Thyroid gland (tissue), 4 donors: ENCODE measurements around the gene EVC. TPM values are rescaled to one million over a fixed set of nuclear protein-coding genes. Genes with fewer than 3 reads are reported as not detected.

Source experiments
- DNase-seq, 2 donors: peaks; one replicate each; pipeline ENCODE4 v3.0.0-alpha.2; 2019
- H3K27ac ChIP-seq, 3 donors: fragments of 200-600 bp; sonication (generic); 1 replicate in 2 of 3; 2 replicates in 1 of 3; pipeline ENCODE4 v1.5.1; 2016 to 2019; ENCODE audit warnings: mild to moderate bottlenecking in 1 of 3, moderate library complexity in 1 of 3
- H3K27me3 ChIP-seq: fragments of 200-600 bp; sonication (generic); one replicate; pipeline ENCODE4 v1.5.1; 2019
- H3K36me3 ChIP-seq, 2 donors: fragments of 200-600 bp; sonication (generic); one replicate each; pipeline ENCODE4 v1.5.1; 2016 to 2019
- H3K4me1 ChIP-seq, 2 donors: fragments of 200-600 bp; sonication (generic); one replicate each; pipeline ENCODE4 v1.5.1; 2017 to 2019
- H3K4me3 ChIP-seq, 3 donors: fragments of 200-600 bp; sonication (generic); replicated peaks in 1 of 3; 1 replicate in 2 of 3; 2 replicates in 1 of 3; pipeline ENCODE4 v1.5.1; 2016; ENCODE audit warnings: mild to moderate bottlenecking in 1 of 3
- H3K9me3 ChIP-seq: fragments of 200-600 bp; sonication (generic); one replicate; pipeline ENCODE4 v1.5.1; 2017
- CTCF ChIP-seq, 6 experiments: fragments of 200-600 bp in 3 of 6; fragments of 450-650 bp in 3 of 6; sonication (generic) in 3 of 6; IDR thresholded peaks; one replicate each; pipeline ENCODE4 v1.5.1; 2016 to 2019; ENCODE audit warnings: antibody characterized with exemption in 6 of 6, mild to moderate bottlenecking in 2 of 6, inconsistent platforms in 1 of 6, moderate library complexity in 1 of 6
- POLR2A ChIP-seq, 2 donors: fragments of 450-650 bp; IDR thresholded peaks; one replicate each; pipeline ENCODE4 v1.6.1; 2017; ENCODE audit warnings: antibody characterized with exemption in 2 of 2, mild to moderate bottlenecking in 2 of 2, moderate library complexity in 1 of 2
- WGBS, 2 donors: methylation state at CpG; one replicate each; pipeline ENCODE4 v1.1.5; 2017; 5-methylcytosine and 5-hydroxymethylcytosine counted together
- intact Hi-C: fragments of 100-400 bp; cut with DNase I; formaldehyde crosslinking; loops from one replicate; pipeline ENCODE4 v1.15.1; 2023
- total RNA-seq, 4 donors: library from RNA; depleted of rRNA; stranded (reverse); fragments of >200 nt; gene quantifications; one replicate each; pipeline ENCODE4 v1.2.3, GENCODE V29; 2016

The EVC gene
- total RNA-seq, 4 donors from 2014 or later: 21.4 to 43.6 (median 38.6) TPM

DNA sequence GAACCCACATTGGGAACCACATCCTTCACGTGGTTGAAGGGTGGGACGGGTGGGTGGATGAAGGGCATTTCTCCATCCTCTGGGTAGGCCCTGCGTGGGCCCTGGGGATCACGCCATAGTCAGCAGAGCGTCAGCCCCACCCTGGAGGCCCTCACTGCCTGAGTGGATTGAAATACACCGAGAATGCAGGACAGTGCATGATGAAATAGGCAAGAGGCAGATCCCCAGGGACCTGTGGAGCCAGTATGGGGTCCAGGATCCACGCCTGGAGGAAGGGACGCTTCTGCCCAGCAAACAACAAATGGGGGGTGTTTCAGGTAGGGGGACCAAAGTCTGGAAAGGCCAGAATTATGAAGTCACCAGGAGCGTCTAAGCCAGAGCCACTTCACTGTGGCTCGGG, 19.4 kb downstream of the EVC start:
- 91% methylated on average over 10 of the region's 10 CpGs for WGBS, 2 donors
- Histone ChIP-seq H3K9me3 (no peaks in the 10 kb centered on the region), H3K27ac (no peak overlapping the region), H3K4me3 (no peak overlapping the region), H3K36me3 (peaks cover 4 to 8% of the 10 kb centered on the region in 2 donors), H3K4me1 (no peaks in the 10 kb centered on the region), H3K27me3 (no peaks in the 10 kb centered on the region)
- intact Hi-C loops: no loop called here
- DNase-seq: no peak
- no peak for TF ChIP-seq POLR2A (IDR thresholded peaks at IDR 0.05)
- TF ChIP-seq CTCF (IDR thresholded peaks at IDR 0.05): no peak

DNA sequence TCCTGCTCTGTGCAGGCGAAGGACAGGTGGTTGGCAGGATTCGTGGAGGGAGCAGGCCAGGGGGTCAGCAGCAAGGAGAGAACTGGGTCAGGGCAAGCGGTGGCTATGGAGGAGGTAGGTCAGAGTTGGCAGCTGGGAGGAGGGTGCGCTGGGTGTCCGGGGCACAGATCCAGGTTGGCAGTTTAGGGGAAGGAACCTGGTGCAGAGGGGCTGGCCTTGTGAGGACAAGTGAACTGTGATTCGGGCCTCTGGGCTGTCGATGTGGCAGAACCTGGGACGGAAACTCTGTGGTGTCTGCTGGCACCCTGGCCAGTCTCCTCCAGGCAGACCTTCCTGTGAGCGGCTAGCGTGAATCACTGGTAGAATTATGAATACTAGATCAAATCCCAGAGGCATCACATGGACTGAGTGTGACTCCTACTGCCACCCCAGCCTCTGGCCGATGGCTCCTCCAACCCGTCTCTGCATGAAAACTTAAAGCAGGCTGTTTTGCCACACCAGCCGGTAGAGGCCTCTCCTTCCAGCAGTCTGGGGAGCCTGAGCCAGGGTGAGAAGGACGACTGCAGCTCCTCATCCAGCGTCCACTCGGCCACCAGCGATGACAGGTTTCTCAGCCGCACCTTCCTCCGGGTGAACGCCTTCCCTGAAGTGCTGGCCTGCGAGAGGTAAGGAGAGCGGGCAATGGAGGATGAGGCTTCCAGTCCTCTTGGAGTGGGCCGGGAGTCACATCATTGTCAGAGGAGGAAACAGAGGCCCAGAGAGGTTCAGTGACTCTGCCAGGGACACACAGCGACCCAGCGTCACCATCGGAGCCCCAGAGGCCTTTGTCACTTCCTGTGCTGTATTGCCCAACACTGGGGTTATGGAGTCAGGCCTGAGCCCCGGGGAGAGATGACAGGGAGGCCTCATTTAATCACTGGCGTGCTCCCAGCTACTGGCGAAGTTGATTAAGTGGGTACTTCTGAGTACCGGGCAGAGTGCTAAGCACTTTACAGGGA, 20.3 kb downstream of the EVC start:
- no peaks in the 10 kb centered on the region for H3K4me1 ChIP-seq
- no peaks in the 10 kb centered on the region for H3K27me3 ChIP-seq
- DNase-seq: no peak
- H3K4me3 ChIP-seq: no peak overlapping the region
- WGBS, 2 donors: 85 to 92% methylated on average over 27 to 30 of the region's 30 CpGs
- TF ChIP-seq CTCF (IDR thresholded peaks at IDR 0.05) (no peak), POLR2A (IDR thresholded peaks at IDR 0.05) (no peak)
- no peak overlapping the region for H3K27ac ChIP-seq
- peaks cover 4 to 8% of the 10 kb centered on the region in 2 donors for H3K36me3 ChIP-seq
- intact Hi-C loops: no loop called here
- H3K9me3 ChIP-seq: no peaks in the 10 kb centered on the region

GRCh38 chr4:5732158-5732557, 21.2 kb downstream of the EVC start:
- no peaks in the 10 kb centered on the region for H3K27me3 ChIP-seq
- TF ChIP-seq POLR2A (IDR thresholded peaks at IDR 0.05) (no peak), CTCF (IDR thresholded peaks at IDR 0.05) (no peak)
- H3K4me3 ChIP-seq: no peak overlapping the region
- H3K9me3 ChIP-seq: no peaks in the 10 kb centered on the region
- no peak overlapping the region for H3K27ac ChIP-seq
- DNase-seq: no peak
- WGBS, 2 donors: 90 to 91% methylated on average over 10 of the region's 10 CpGs
- intact Hi-C loops: no loop called here
- peaks cover 4 to 8% of the 10 kb centered on the region in 2 donors for H3K36me3 ChIP-seq
- no peaks in the 10 kb centered on the region for H3K4me1 ChIP-seq

DNA sequence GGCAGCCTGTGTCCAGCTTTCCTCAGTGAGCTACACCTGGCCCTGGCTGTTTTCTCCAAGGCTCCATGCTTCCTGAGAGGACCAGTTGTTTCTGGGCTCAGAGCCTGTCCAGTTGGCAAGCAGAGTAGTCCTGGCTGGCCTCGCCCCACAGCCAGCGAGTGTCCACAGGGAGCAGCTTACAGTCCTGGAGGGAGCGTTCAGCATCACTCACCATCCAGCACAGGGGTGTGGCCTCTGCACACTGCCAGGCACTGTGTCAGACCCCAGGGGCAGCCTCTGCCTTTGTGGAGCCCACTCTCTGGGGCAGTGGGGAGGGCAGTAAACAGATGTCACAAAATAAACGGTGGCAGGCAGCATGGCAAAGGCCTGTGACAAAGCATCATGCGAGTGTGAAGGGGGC, 23.9 kb downstream of the EVC start:
- Histone ChIP-seq H3K27ac (no peak overlapping the region), H3K4me3 (no peak overlapping the region), H3K27me3 (no peaks in the 10 kb centered on the region), H3K36me3 (peaks cover under 1 to 4% of the 10 kb centered on the region in 2 donors), H3K9me3 (no peaks in the 10 kb centered on the region), H3K4me1 (no peaks in the 10 kb centered on the region)
- WGBS, 2 donors: 87 to 93% methylated on average over 2 to 5 of the region's 5 CpGs
- intact Hi-C loops: no loop called here
- TF ChIP-seq POLR2A (IDR thresholded peaks at IDR 0.05) (no peak), CTCF (IDR thresholded peaks at IDR 0.05) (no peak)
- DNase-seq: no peak

GRCh38 chr4:5735463-5735862, 24.5 kb downstream of the EVC start:
- intact Hi-C loops: no loop called here
- Histone ChIP-seq H3K27ac (no peak overlapping the region), H3K4me3 (no peak overlapping the region), H3K27me3 (no peaks in the 10 kb centered on the region), H3K36me3 (peaks cover 0 to 4% of the 10 kb centered on the region in 2 donors), H3K9me3 (no peaks in the 10 kb centered on the region), H3K4me1 (no peaks in the 10 kb centered on the region)
- 92 to 96% methylated on average over 3 of the region's 3 CpGs for WGBS, 2 donors
- no peak for TF ChIP-seq CTCF (IDR thresholded peaks at IDR 0.05)
- TF ChIP-seq POLR2A (IDR thresholded peaks at IDR 0.05): no peak
- DNase-seq: no peak
